Bronchial epithelial cell (primary cell): ENCODE measurements around the gene RTEL1. TPM values are rescaled to one million over a fixed set of nuclear protein-coding genes. Genes with fewer than 3 reads are reported as not detected.

ENCODE experiments used
- DNase-seq: peaks from one replicate; pipeline ENCODE4 v3.0.0-alpha.2; 2010; ENCODE audit warnings: low read depth
- FAIRE-seq: peaks from 2 replicates; lab custom pipeline; 2011; peaks lifted over from hg19 to GRCh38; lab: Jason Lieb, UNC
- H3K27me3 ChIP-seq: 2 replicates; pipeline ENCODE4 v1.5.1; 2011; ENCODE audit warnings: low read length; ENCODE audit not compliant: control insufficient read depth, insufficient read depth
- H3K36me3 ChIP-seq: 2 replicates; pipeline ENCODE4 v1.5.1; 2011; ENCODE audit warnings: low read length; ENCODE audit not compliant: control insufficient read depth, insufficient read depth
- H3K4me3 ChIP-seq: 2 replicates; pipeline ENCODE4 v1.5.1; 2011; ENCODE audit warnings: mild to moderate bottlenecking, low read depth, low read length, control low read depth
- CTCF ChIP-seq: IDR thresholded peaks from 2 replicates; pipeline ENCODE4 v1.5.1; 2011; ENCODE audit warnings: mild to moderate bottlenecking, moderate library complexity, low read length, control low read depth, inconsistent platforms; ENCODE audit not compliant: insufficient read depth, severe bottlenecking
- total RNA-seq: library from RNA; depleted of rRNA; stranded (reverse); fragments of >200 nt; gene quantifications from 2 replicates; pipeline ENCODE4 v1.2.1, GENCODE V29; 2014

Gene RTEL1
- total RNA-seq, 1 donor from 2014 or later, result 4.5 TPM

GRCh38 chr20:63641146-63641791 is 16.8 kb upstream of the RTEL1 start:
- H3K36me3 ChIP-seq, result no peaks in the 10 kb centered on the region
- DNase-seq, result peak; percentile 21
- no peak for TF ChIP-seq CTCF
- no peaks in the 10 kb centered on the region for H3K27me3 ChIP-seq
- no peak for FAIRE-seq
- H3K4me3 ChIP-seq, result peak overlapping the region; percentile 50

GRCh38 chr20:63641792-63642523 is 16.2 kb upstream of the RTEL1 start:
- peak; percentile 69 for TF ChIP-seq CTCF
- Histone ChIP-seq H3K4me3 (peak overlapping the region; percentile 50), H3K36me3 (no peaks in the 10 kb centered on the region), H3K27me3 (no peaks in the 10 kb centered on the region)
- peak; percentile 75 for DNase-seq
- no peak for FAIRE-seq

- no peak for TF ChIP-seq CTCF
- DNase-seq (no peak), FAIRE-seq (no peak)
Observed at GRCh38 chr20:63642527-63643247, 15.4 kb upstream of the RTEL1 start.

GRCh38 chr20:63643499-63643898 is 14.6 kb upstream of the RTEL1 start:
- FAIRE-seq (no peak), DNase-seq (no peak)
- Histone ChIP-seq H3K27me3 (no peaks in the 10 kb centered on the region), H3K36me3 (no peaks in the 10 kb centered on the region), H3K4me3 (no peak overlapping the region)
- no peak for TF ChIP-seq CTCF

More at GRCh38 chr20:63642527-63643247, 15.4 kb upstream of the RTEL1 start:
- Histone ChIP-seq H3K4me3 (peak overlapping the region; percentile 41), H3K27me3 (no peaks in the 10 kb centered on the region), H3K36me3 (no peaks in the 10 kb centered on the region)

- H3K27me3 ChIP-seq, result no peaks in the 10 kb centered on the region
- no peak overlapping the region for H3K4me3 ChIP-seq
- H3K36me3 ChIP-seq, result no peaks in the 10 kb centered on the region
- no peak for TF ChIP-seq CTCF
- DNase-seq (no peak), FAIRE-seq (no peak)
Observed at GRCh38 chr20:63643946-63644345, 14.2 kb upstream of the RTEL1 start.
